Upper lobe of left lung (tissue), 6 donors: ENCODE data around the gene CPNE4. TPM values are rescaled to one million over a fixed set of nuclear protein-coding genes. Genes with fewer than 3 reads are reported as not detected.

Experiments
- ATAC-seq, 2 donors: fragments of 200-7000 bp; cut with Tn5 transposase; one replicate each; pipeline ENCODE4 v1.9.1; 2022; ENCODE audit warnings: mild to moderate bottlenecking in 2 of 2, moderate library complexity in 2 of 2; ENCODE audit not compliant: low FRiP score in 2 of 2
- DNase-seq, 2 donors: peaks; one replicate each; pipeline ENCODE4 v3.0.0-alpha.2; 2019 to 2020
- H3K27ac ChIP-seq, 4 donors: fragments of 200-600 bp; sonication (generic); one replicate each; pipeline ENCODE4 v1.5.1; 2016 to 2019
- H3K27me3 ChIP-seq, 4 donors: fragments of 200-600 bp; sonication (generic); one replicate each; pipeline ENCODE4 v1.5.1; 2017 to 2019
- H3K36me3 ChIP-seq, 4 donors: fragments of 200-600 bp; sonication (generic); one replicate each; pipeline ENCODE4 v1.5.1; 2016 to 2019
- H3K4me1 ChIP-seq, 4 donors: fragments of 200-600 bp; sonication (generic); one replicate each; pipeline ENCODE4 v1.5.1; 2018 to 2019
- H3K4me3 ChIP-seq, 4 donors: fragments of 200-600 bp; sonication (generic); one replicate each; pipeline ENCODE4 v1.5.1; 2017 to 2019; ENCODE audit warnings: mild to moderate bottlenecking in 2 of 4, moderate library complexity in 1 of 4
- H3K9me3 ChIP-seq, 4 donors: fragments of 200-600 bp; sonication (generic); one replicate each; pipeline ENCODE4 v1.5.1; 2018 to 2019
- EP300 ChIP-seq, 4 donors: sonication (generic); formaldehyde crosslinking; IDR thresholded peaks; one replicate each; pipeline ENCODE4 v1.5.1; 2017; ENCODE audit warnings: antibody characterized with exemption in 4 of 4, control low read depth in 2 of 4
- POLR2A ChIP-seq, 4 donors: fragments of 450-650 bp; IDR thresholded peaks; one replicate each; pipeline ENCODE4 v1.5.1; 2016 to 2017; ENCODE audit warnings: antibody characterized with exemption in 4 of 4, mild to moderate bottlenecking in 2 of 4
- POLR2AphosphoS5 ChIP-seq, 2 donors: sonication (generic); formaldehyde crosslinking; IDR thresholded peaks; one replicate each; pipeline ENCODE4 v1.5.1; 2017; ENCODE audit warnings: antibody characterized with exemption in 2 of 2
- whole genome bisulfite sequencing, 2 donors: methylation state at CpG; one replicate each; pipeline ENCODE4 v1.1.5; 2017 to 2018; 5-methylcytosine and 5-hydroxymethylcytosine counted together
- small RNA-seq, 4 donors: library from RNA; depleted of rRNA; stranded (forward); fragments of <200 nt; gene quantifications; one replicate each; pipeline ENCODE3, GENCODE V24; 2016
- total RNA-seq, 6 donors: library from RNA; depleted of rRNA in 4 of 6; stranded (reverse); fragments of >200 nt in 4 of 6; gene quantifications; one replicate each; pipeline versions ENCODE4 v1.1.0 to v1.2.1, GENCODE V29; 2016 to 2021
- TF ChIP-seq, protein P1 (sequence below), 6 experiments: fragments of 450-650 bp in 4 of 6; fragments of 200-600 bp in 2 of 6; sonication (generic) in 2 of 6; IDR thresholded peaks; one replicate each; pipeline ENCODE4 v1.5.1; 2016 to 2019; ENCODE audit warnings: antibody characterized with exemption in 6 of 6
- donor health status: DM: no; HTN: no; CAD: no; lungs with moderate emphysema.
- donor health status: DM: no; HTN: yes; CAD: no; lungs with severe emphysema.

CPNE4 gene
- total RNA-seq, 6 donors from 2014 or later, result 0.34 to 2.1 (median 0.47) TPM; not detected in 3

GRCh38 chr3:131485119-131485518 is 549.7 kb downstream of the CPNE4 start:
- no peaks in the 10 kb centered on the region for H3K27me3 ChIP-seq

GRCh38 chr3:131484496-131485111 is 550.2 kb downstream of the CPNE4 start:
- TF ChIP-seq POLR2AphosphoS5 (IDR thresholded peaks at IDR 0.05), result no peak
- no peak for TF ChIP-seq EP300 (IDR thresholded peaks at IDR 0.05)
- TF ChIP-seq, protein P1, sequence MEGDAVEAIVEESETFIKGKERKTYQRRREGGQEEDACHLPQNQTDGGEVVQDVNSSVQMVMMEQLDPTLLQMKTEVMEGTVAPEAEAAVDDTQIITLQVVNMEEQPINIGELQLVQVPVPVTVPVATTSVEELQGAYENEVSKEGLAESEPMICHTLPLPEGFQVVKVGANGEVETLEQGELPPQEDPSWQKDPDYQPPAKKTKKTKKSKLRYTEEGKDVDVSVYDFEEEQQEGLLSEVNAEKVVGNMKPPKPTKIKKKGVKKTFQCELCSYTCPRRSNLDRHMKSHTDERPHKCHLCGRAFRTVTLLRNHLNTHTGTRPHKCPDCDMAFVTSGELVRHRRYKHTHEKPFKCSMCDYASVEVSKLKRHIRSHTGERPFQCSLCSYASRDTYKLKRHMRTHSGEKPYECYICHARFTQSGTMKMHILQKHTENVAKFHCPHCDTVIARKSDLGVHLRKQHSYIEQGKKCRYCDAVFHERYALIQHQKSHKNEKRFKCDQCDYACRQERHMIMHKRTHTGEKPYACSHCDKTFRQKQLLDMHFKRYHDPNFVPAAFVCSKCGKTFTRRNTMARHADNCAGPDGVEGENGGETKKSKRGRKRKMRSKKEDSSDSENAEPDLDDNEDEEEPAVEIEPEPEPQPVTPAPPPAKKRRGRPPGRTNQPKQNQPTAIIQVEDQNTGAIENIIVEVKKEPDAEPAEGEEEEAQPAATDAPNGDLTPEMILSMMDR (IDR thresholded peaks at IDR 0.05), result no peak
- TF ChIP-seq POLR2A (IDR thresholded peaks at IDR 0.05), result no peak
- DNase-seq (no peak), ATAC-seq (no peak)
- no peaks in the 10 kb centered on the region for H3K4me1 ChIP-seq
- no peaks in the 10 kb centered on the region for H3K9me3 ChIP-seq
- peaks cover 0 to 61% (median 9%) of the 10 kb centered on the region in 4 donors for H3K36me3 ChIP-seq
- no peak overlapping the region for H3K27ac ChIP-seq
- WGBS, 2 donors, result 93 to 95% methylated on average over 4 of the region's 4 CpGs
- no peak overlapping the region for H3K4me3 ChIP-seq
- H3K27me3 ChIP-seq, result no peaks in the 10 kb centered on the region

More at GRCh38 chr3:131485119-131485518, 549.7 kb downstream of the CPNE4 start:
- H3K4me1 ChIP-seq, result no peaks in the 10 kb centered on the region
- H3K27ac ChIP-seq, result no peak overlapping the region
- no peak for DNase-seq
- WGBS, 2 donors, result 97% methylated on average over 1 of the region's 1 CpG
- H3K9me3 ChIP-seq, result no peaks in the 10 kb centered on the region
- H3K4me3 ChIP-seq, result no peak overlapping the region
- TF ChIP-seq POLR2AphosphoS5 (IDR thresholded peaks at IDR 0.05), result no peak
- TF ChIP-seq, protein P1 (IDR thresholded peaks at IDR 0.05), result no peak
- no peak for TF ChIP-seq POLR2A (IDR thresholded peaks at IDR 0.05)
- no peak for TF ChIP-seq EP300 (IDR thresholded peaks at IDR 0.05)
- peaks cover 0 to 66% (median 9%) of the 10 kb centered on the region in 4 donors for H3K36me3 ChIP-seq
- no peak for ATAC-seq

Small RNAs within 50 kb of the gene (small RNA-seq; reads per million reads assigned to genes)
- gene AC107027.2, result 0 reads per million in 4 donors
- 0 reads per million in 4 donors for gene MIR5704
